Caco-2 (cell line): ENCODE data around the gene SFXN3. TPM values are rescaled to one million over a fixed set of nuclear protein-coding genes. Genes with fewer than 3 reads are reported as not detected.

Source experiments
- BruUV-seq: library from RNA; stranded (reverse); fragments of 400-500 nt; replicated peaks from 2 replicates; lab custom pipeline; 2021; lab: Mats Ljungman, UMichigan
- CTCF ChIA-PET: fragments of 300-600 bp; sonication (Branson Sonifier 250); formaldehyde crosslinking; loops from one replicate; lab custom pipeline; 2022; ENCODE audit warnings: antibody characterized with exemption; lab: Charles Lee
- POLR2A ChIA-PET: fragments of 300-600 bp; sonication (Branson Sonifier 250); formaldehyde crosslinking; loops from one replicate; lab custom pipeline; 2022; ENCODE audit warnings: antibody characterized with exemption; lab: Charles Lee
- DNase-seq, 2 experiments: peaks; one replicate each; pipeline versions ENCODE4 v3.0.0 to v3.0.0-alpha.2; 2020 to 2022
- H3K27me3 ChIP-seq: replicated peaks from 2 replicates; pipeline ENCODE4 v1.6.0; 2011; ENCODE audit warnings: low read length; ENCODE audit not compliant: control insufficient read depth, insufficient read depth
- H3K36me3 ChIP-seq: 2 replicates; pipeline ENCODE4 v1.5.1; 2011; ENCODE audit warnings: low read length; ENCODE audit not compliant: control insufficient read depth, insufficient read depth
- H3K4me1 ChIP-seq: fragments of 250-450 bp; sonication (Bioruptor Pico); 2 replicates; pipeline ENCODE4 v1.5.1; 2020; ENCODE audit warnings: mild to moderate bottlenecking
- H3K4me3 ChIP-seq: 2 replicates; pipeline ENCODE4 v1.5.1; 2011; ENCODE audit warnings: low read depth, mild to moderate bottlenecking, control low read depth, low read length
- H3K9me3 ChIP-seq: fragments of 250-450 bp; sonication (Bioruptor Pico); 2 replicates; pipeline ENCODE4 v1.5.1; 2020; ENCODE audit warnings: mild to moderate bottlenecking, moderate library complexity
- H3K27ac Mint-ChIP-seq: one replicate; pipeline ENCODE4 v1.8.0; 2022; ENCODE audit warnings: mixed read lengths; ENCODE audit not compliant: unreplicated experiment
- H3K27me3 Mint-ChIP-seq: one replicate; pipeline ENCODE4 v1.8.0; 2022; ENCODE audit warnings: mixed read lengths; ENCODE audit not compliant: insufficient read depth, unreplicated experiment
- H3K36me3 Mint-ChIP-seq: one replicate; pipeline ENCODE4 v1.8.0; 2022; ENCODE audit warnings: mild to moderate bottlenecking, mixed read lengths; ENCODE audit not compliant: insufficient read depth, unreplicated experiment
- H3K4me1 Mint-ChIP-seq: one replicate; pipeline ENCODE4 v1.8.0; 2022; ENCODE audit warnings: low read depth, mixed read lengths; ENCODE audit not compliant: unreplicated experiment
- H3K4me3 Mint-ChIP-seq: one replicate; pipeline ENCODE4 v1.8.0; 2022; ENCODE audit warnings: mild to moderate bottlenecking, moderate library complexity, mixed read lengths; ENCODE audit not compliant: unreplicated experiment
- H3K9me3 Mint-ChIP-seq: one replicate; pipeline ENCODE4 v1.8.0; 2022; ENCODE audit warnings: mixed read lengths; ENCODE audit not compliant: unreplicated experiment
- intact Hi-C: fragments of 100-400 bp; cut with micrococcal nuclease; formaldehyde crosslinking; loops from one replicate; pipeline ENCODE4 v1.10.0; 2022; ENCODE audit not compliant: unreplicated experiment
- total RNA-seq: library from RNA; stranded (reverse); gene quantifications from 2 replicates; pipeline ENCODE4 v1.2.3, GENCODE V29; 2022
- TF ChIP-seq, protein P1 (sequence below), 2 experiments: fragments of 200-600 bp in 1 of 2; IDR thresholded peaks; 1 replicate in 1 of 2; 2 replicates in 1 of 2; pipeline versions ENCODE4 v1.5.1 to v1.8.0; 2011 to 2022; ENCODE audit warnings: antibody characterized with exemption in 1 of 2, control low read depth in 1 of 2, inconsistent platforms in 1 of 2, low read depth in 1 of 2, low read length in 1 of 2, mild to moderate bottlenecking in 1 of 2, moderate library complexity in 1 of 2; ENCODE audit not compliant: insufficient read depth in 1 of 2, severe bottlenecking in 1 of 2, unreplicated experiment in 1 of 2

SFXN3 gene
- total RNA-seq, 1 experiment from 2014 or later = 23.4 TPM

DNA sequence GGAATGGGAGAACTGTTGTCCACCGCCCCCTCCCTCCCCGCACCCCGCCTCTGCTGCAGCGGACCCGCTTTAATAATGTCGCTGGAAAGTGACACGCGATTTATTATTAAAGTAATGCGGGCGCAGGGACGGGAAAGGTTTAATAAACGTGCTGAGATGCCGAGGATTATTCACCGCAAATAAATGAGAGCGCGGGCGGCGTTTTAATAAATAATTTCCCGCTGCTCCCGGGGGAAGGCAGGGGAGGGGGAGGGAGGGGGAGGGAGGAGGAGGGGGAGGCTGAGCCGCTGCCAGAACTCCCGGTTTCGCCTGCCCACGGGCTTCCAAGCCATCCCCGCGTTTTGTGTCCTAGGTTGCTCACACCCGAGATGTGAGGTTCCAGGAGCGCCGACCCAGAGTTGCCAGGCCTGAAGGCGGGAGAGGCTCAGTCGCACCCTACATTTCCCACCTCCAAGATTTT, 35.9 kb downstream of the SFXN3 start:
- Histone ChIP-seq H3K27me3 (no peaks in the 10 kb centered on the region), H3K4me3 (peak overlapping the region; percentile 70), H3K4me1 (peaks cover 30% of the 10 kb centered on the region), H3K36me3 (no peaks in the 10 kb centered on the region; the same call in 1 of the 2 replicates), H3K9me3 (no peaks in the 10 kb centered on the region)
- TF ChIP-seq, protein P1, sequence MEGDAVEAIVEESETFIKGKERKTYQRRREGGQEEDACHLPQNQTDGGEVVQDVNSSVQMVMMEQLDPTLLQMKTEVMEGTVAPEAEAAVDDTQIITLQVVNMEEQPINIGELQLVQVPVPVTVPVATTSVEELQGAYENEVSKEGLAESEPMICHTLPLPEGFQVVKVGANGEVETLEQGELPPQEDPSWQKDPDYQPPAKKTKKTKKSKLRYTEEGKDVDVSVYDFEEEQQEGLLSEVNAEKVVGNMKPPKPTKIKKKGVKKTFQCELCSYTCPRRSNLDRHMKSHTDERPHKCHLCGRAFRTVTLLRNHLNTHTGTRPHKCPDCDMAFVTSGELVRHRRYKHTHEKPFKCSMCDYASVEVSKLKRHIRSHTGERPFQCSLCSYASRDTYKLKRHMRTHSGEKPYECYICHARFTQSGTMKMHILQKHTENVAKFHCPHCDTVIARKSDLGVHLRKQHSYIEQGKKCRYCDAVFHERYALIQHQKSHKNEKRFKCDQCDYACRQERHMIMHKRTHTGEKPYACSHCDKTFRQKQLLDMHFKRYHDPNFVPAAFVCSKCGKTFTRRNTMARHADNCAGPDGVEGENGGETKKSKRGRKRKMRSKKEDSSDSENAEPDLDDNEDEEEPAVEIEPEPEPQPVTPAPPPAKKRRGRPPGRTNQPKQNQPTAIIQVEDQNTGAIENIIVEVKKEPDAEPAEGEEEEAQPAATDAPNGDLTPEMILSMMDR (IDR thresholded peaks at IDR 0.05; ENCODE audit: insufficient read depth in 1 of 2, low read depth in 1 of 2, low read length in 1 of 2, severe bottlenecking in 1 of 2, unreplicated experiment in 1 of 2) = no peak
- DNase-seq = peak in 1 of 2 experiments; percentile 59
- Mint-ChIP-seq H3K27ac (peak overlapping the region; percentile 98), H3K27me3 (no peaks in the 10 kb centered on the region), H3K4me3 (peak overlapping the region; percentile 96), H3K36me3 (peaks cover 34% of the 10 kb centered on the region), H3K4me1 (peaks cover 22% of the 10 kb centered on the region), H3K9me3 (no peaks in the 10 kb centered on the region)
- CTCF ChIA-PET = interaction anchor here (0.8 to 5.0 kb wide), 14 partner anchors 9 to 80 kb away, joined by 3 to 47 read pairs (median 9); partner anchors contain the start of genes PDZD7 and SFXN3
- BruUV-seq = no TSS peak
- POLR2A ChIA-PET = interaction anchor here (1.0 to 1.1 kb wide), 4 partner anchors 9 to 75 kb away, joined by 4 to 25 read pairs (median 6); no protein-coding TSS in a partner anchor
- intact Hi-C loops = loop anchor here (1.0 to 5.0 kb wide), 3 partner anchors 26 to 68 kb away; partner anchors contain the start of genes LZTS2, PDZD7 and SFXN3

DNA sequence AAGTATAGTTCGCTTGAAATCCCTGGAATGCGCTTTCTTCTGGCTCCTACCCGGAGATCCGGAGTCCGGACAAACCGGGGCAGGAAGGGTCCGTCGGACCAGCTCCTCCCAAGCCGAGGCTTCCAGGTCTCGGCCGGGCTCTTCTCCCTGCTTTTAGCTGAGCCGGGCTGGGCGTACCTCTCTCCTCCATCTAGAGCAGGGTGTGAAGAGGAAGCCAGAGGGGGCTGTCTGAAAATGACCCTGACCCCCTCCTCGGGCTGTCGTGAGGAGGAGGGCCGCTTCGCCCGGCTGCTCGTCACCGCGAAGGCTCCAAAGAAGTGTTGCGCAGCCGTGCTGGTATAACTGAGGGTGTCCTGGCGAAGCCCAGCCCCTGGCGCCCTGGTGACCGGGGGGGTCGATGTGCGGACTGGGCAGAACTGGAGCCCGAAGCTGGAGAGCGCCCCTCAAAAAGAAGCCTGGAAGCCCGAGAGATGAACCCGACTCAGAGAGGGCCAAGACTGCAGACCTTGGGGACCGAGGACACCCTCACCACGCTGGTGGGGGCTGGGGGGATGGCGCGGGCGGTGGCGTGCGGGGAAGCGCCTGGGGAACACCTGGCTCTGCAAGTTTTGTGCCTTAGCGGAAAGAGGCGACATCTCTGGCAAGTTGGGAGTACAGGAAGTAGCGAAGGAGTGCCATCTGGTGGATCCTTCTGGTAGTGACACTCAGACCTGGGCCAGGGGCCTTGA, 36.5 kb downstream of the SFXN3 start:
- Mint-ChIP-seq H3K27ac (peak overlapping the region; percentile 98), H3K27me3 (no peaks in the 10 kb centered on the region), H3K36me3 (peaks cover 29% of the 10 kb centered on the region), H3K4me3 (peak overlapping the region; percentile 96), H3K4me1 (peaks cover 22% of the 10 kb centered on the region), H3K9me3 (no peaks in the 10 kb centered on the region)
- DNase-seq = peak; percentile 90
- H3K36me3 ChIP-seq = no peaks in the 10 kb centered on the region; the same call in 1 of the 2 replicates
- ChIA-PET POLR2A (interaction anchor here (1.1 kb wide), 1 partner anchor 75 kb away, joined by 4 read pairs; no protein-coding TSS in a partner anchor), CTCF (interaction anchor here (1.3 to 5.0 kb wide), 11 partner anchors 8 to 80 kb away, joined by 3 to 47 read pairs (median 9); partner anchors contain the start of genes PDZD7 and SFXN3)
- peak overlapping the region; percentile 70 for H3K4me3 ChIP-seq
- BruUV-seq = no TSS peak
- intact Hi-C loops = loop anchor here (1.0 to 5.0 kb wide), 3 partner anchors 7 to 69 kb away; partner anchors contain the start of genes LZTS2, PDZD7 and SFXN3
- peaks cover 30% of the 10 kb centered on the region for H3K4me1 ChIP-seq
- TF ChIP-seq, protein P1 (IDR thresholded peaks at IDR 0.05; ENCODE audit: insufficient read depth in 1 of 2, low read depth in 1 of 2, low read length in 1 of 2, severe bottlenecking in 1 of 2, unreplicated experiment in 1 of 2) = peak; percentile 86 to 92
- H3K27me3 ChIP-seq = no peaks in the 10 kb centered on the region
- no peaks in the 10 kb centered on the region for H3K9me3 ChIP-seq

DNA sequence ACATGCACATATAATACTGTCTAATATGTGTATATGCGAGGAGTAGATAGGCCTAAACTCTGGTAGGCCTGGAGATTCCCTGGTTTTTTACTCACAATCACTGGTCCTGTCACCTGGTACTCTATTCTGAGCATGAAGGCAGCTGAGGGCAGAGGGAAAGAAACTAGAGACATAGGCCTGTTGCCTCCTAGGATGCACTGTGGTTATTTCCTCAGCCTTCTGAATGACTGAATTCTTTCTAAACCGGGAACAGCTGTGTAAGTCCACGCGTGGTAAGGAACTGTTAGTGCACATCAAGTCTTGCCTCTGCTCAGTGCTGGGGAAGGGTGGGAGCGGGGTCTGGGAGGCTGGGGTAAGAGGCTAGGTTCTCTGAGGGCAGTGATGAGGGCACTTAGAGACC, 38.4 kb downstream of the SFXN3 start:
- Histone ChIP-seq H3K4me1 (peaks cover 14% of the 10 kb centered on the region), H3K27me3 (no peaks in the 10 kb centered on the region), H3K36me3 (no peaks in the 10 kb centered on the region; the same call in 1 of the 2 replicates), H3K9me3 (no peaks in the 10 kb centered on the region), H3K4me3 (no peak overlapping the region)
- POLR2A ChIA-PET = interaction anchor here (0.6 kb wide), 2 partner anchors 8 to 22 kb away, joined by 5 read pairs; no protein-coding TSS in a partner anchor
- Mint-ChIP-seq H3K4me1 (peaks cover 11% of the 10 kb centered on the region), H3K27ac (no peak overlapping the region), H3K27me3 (peaks cover 5% of the 10 kb centered on the region), H3K4me3 (no peak overlapping the region), H3K36me3 (peaks cover 20% of the 10 kb centered on the region), H3K9me3 (no peaks in the 10 kb centered on the region)
- TF ChIP-seq, protein P1 (IDR thresholded peaks at IDR 0.05; ENCODE audit: insufficient read depth in 1 of 2, low read depth in 1 of 2, low read length in 1 of 2, severe bottlenecking in 1 of 2, unreplicated experiment in 1 of 2) = no peak
- no TSS peak for BruUV-seq
- intact Hi-C loops = loop anchor here (5.0 kb wide), 1 partner anchor 37 kb away; the partner anchor contains the start of genes PDZD7 and SFXN3
- CTCF ChIA-PET = interaction anchor here (0.6 to 5.0 kb wide), 5 partner anchors 12 to 507 kb away, joined by 3 to 47 read pairs (median 6); no protein-coding TSS in a partner anchor
- no peak for DNase-seq
